Natural killer cell (primary cell): ENCODE results near the gene VWA5B2. TPM values are rescaled to one million over a fixed set of nuclear protein-coding genes. Genes with fewer than 3 reads are reported as not detected.

Experiments
- ATAC-seq, 3 donors: fragments of 150-1000 bp in 2 of 3; fragments of 200-7000 bp in 1 of 3; cut with Tn5 transposase; 1 replicate in 1 of 3; 2 replicates in 2 of 3; pipeline ENCODE4 v1.10.0; 2021; ENCODE audit warnings: mild to moderate bottlenecking in 2 of 3, moderate library complexity in 2 of 3
- DNase-seq, 2 donors: peaks; one replicate each; pipeline versions ENCODE4 v3.0.0 to v3.0.0-alpha.2; 2013 to 2021; ENCODE audit warnings: mixed read lengths in 1 of 2
- H3K27ac ChIP-seq: one replicate; pipeline ENCODE4 v1.5.1; 2013; ENCODE audit warnings: mild to moderate bottlenecking, low read length
- H3K27me3 ChIP-seq: one replicate; pipeline ENCODE4 v1.6.1; 2013; ENCODE audit warnings: low read length; ENCODE audit not compliant: control insufficient read depth, insufficient read depth
- H3K36me3 ChIP-seq: one replicate; pipeline ENCODE4 v1.6.1; 2013; ENCODE audit warnings: low read length; ENCODE audit not compliant: control insufficient read depth, insufficient read depth
- H3K4me1 ChIP-seq: one replicate; pipeline ENCODE4 v1.6.1; 2013; ENCODE audit warnings: low read length; ENCODE audit not compliant: control insufficient read depth, insufficient read depth
- H3K4me3 ChIP-seq: one replicate; pipeline ENCODE4 v1.5.1; 2013; ENCODE audit warnings: low read length
- H3K9me3 ChIP-seq: one replicate; pipeline ENCODE4 v1.6.1; 2013; ENCODE audit warnings: low read length; ENCODE audit not compliant: control insufficient read depth, insufficient read depth
- H3K27ac Mint-ChIP-seq, 2 donors: one replicate each; pipeline ENCODE4 v1.8.0; 2022; ENCODE audit warnings: mild to moderate bottlenecking in 2 of 2, mixed read lengths in 2 of 2, moderate library complexity in 1 of 2
- H3K27me3 Mint-ChIP-seq, 2 donors: one replicate each; pipeline ENCODE4 v1.8.0; 2022; ENCODE audit warnings: low read depth in 2 of 2, mixed read lengths in 2 of 2
- H3K36me3 Mint-ChIP-seq: one replicate; pipeline ENCODE4 v1.8.0; 2022; ENCODE audit warnings: mixed read lengths
- H3K4me1 Mint-ChIP-seq, 2 donors: one replicate each; pipeline ENCODE4 v1.8.0; 2022; ENCODE audit warnings: mixed read lengths in 2 of 2
- H3K4me3 Mint-ChIP-seq: one replicate; pipeline ENCODE4 v1.8.0; 2022; ENCODE audit warnings: mild to moderate bottlenecking, moderate library complexity, mixed read lengths
- H3K9me3 Mint-ChIP-seq, 2 donors: one replicate each; pipeline ENCODE4 v1.8.0; 2022; ENCODE audit warnings: mixed read lengths in 2 of 2
- WGBS: methylation state at CpG from one replicate; pipeline ENCODE4 v1.1.7; 2013; ENCODE audit warnings: missing lambda C conversion rate; ENCODE audit not compliant: insufficient coverage; 5-methylcytosine and 5-hydroxymethylcytosine counted together
- intact Hi-C: fragments of 100-400 bp; cut with micrococcal nuclease; formaldehyde crosslinking; loops from one replicate; pipeline ENCODE4 v1.14.2; 2022
- total RNA-seq, 4 donors: library from RNA; stranded (reverse); fragments of 120-200 nt in 1 of 4; gene quantifications; one replicate each; pipeline versions ENCODE4 v1.2.3 to v1.2.4, GENCODE V29; 2013 to 2022
- TF ChIP-seq, protein P1 (sequence below): fragments of 200-600 bp; IDR thresholded peaks from one replicate; pipeline ENCODE4 v1.8.0; 2022; ENCODE audit warnings: antibody characterized with exemption

Gene VWA5B2
- total RNA-seq, 3 donors from 2014 or later (not counting 1 experiment from before 2014, with no cell fraction given): 0.14 to 0.23 TPM; not detected in 1

DNA sequence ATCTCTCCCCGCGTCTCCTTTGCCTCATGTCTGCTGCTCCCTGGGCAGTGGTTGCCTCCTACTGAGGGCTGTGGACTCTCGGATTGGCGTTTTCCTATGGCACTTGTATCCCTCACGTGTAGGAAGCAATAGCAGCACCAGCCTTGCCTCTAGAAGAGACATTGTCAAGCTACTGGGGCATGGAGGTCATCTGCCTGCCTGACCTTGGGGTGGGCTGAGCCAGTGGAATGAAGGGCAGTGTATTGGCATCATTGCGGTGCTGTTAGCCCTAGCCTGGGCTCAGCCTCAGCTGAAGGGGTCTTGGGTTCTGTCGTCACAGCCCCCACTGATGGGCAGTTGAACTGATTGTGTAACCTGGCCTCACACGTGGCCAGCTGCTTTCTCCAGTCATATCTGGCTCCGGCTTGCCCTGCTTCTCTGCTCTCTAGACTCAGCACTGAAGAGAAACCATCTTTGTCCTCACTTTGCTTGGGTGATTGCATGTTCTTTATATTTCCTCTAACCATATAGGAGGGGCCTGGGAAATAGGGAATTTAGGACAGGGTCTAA is 35.3 kb upstream of the VWA5B2 start:
- Mint-ChIP-seq H3K27me3 (no peaks in the 10 kb centered on the region), H3K36me3 (peaks cover 17% of the 10 kb centered on the region), H3K27ac (no peak overlapping the region), H3K4me1 (no peaks in the 10 kb centered on the region), H3K4me3 (no peak overlapping the region), H3K9me3 (no peaks in the 10 kb centered on the region)
- no peak for DNase-seq
- H3K36me3 ChIP-seq: peaks cover 55% of the 10 kb centered on the region
- H3K27me3 ChIP-seq: no peaks in the 10 kb centered on the region
- intact Hi-C loops: no loop called here
- TF ChIP-seq, protein P1, sequence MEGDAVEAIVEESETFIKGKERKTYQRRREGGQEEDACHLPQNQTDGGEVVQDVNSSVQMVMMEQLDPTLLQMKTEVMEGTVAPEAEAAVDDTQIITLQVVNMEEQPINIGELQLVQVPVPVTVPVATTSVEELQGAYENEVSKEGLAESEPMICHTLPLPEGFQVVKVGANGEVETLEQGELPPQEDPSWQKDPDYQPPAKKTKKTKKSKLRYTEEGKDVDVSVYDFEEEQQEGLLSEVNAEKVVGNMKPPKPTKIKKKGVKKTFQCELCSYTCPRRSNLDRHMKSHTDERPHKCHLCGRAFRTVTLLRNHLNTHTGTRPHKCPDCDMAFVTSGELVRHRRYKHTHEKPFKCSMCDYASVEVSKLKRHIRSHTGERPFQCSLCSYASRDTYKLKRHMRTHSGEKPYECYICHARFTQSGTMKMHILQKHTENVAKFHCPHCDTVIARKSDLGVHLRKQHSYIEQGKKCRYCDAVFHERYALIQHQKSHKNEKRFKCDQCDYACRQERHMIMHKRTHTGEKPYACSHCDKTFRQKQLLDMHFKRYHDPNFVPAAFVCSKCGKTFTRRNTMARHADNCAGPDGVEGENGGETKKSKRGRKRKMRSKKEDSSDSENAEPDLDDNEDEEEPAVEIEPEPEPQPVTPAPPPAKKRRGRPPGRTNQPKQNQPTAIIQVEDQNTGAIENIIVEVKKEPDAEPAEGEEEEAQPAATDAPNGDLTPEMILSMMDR: no peak
- ATAC-seq: no peak
- WGBS: 97% methylated on average over 9 of the region's 9 CpGs
- H3K27ac ChIP-seq: no peak overlapping the region
- H3K9me3 ChIP-seq: no peaks in the 10 kb centered on the region
- no peak overlapping the region for H3K4me3 ChIP-seq
- H3K4me1 ChIP-seq: no peaks in the 10 kb centered on the region

GRCh38 chr3:184196536-184196935 is 32.8 kb upstream of the VWA5B2 start:
- Mint-ChIP-seq H3K27me3 (no peaks in the 10 kb centered on the region), H3K4me3 (no peak overlapping the region), H3K27ac (no peak overlapping the region), H3K4me1 (no peaks in the 10 kb centered on the region), H3K36me3 (peaks cover 8% of the 10 kb centered on the region), H3K9me3 (no peaks in the 10 kb centered on the region)
- WGBS: 96% methylated on average over 6 of the region's 6 CpGs
- Histone ChIP-seq H3K36me3 (peaks cover 33% of the 10 kb centered on the region), H3K27ac (no peak overlapping the region), H3K4me3 (no peak overlapping the region), H3K4me1 (no peaks in the 10 kb centered on the region), H3K9me3 (no peaks in the 10 kb centered on the region), H3K27me3 (no peaks in the 10 kb centered on the region)
- DNase-seq (no peak), ATAC-seq (no peak)
- intact Hi-C loops: no loop called here
- TF ChIP-seq, protein P1: no peak

- peaks cover 15% of the 10 kb centered on the region for H3K36me3 ChIP-seq
- intact Hi-C loops: no loop called here
- Mint-ChIP-seq H3K36me3 (peaks cover 8% of the 10 kb centered on the region), H3K4me3 (no peak overlapping the region), H3K27me3 (no peaks in the 10 kb centered on the region), H3K27ac (no peak overlapping the region), H3K4me1 (no peaks in the 10 kb centered on the region), H3K9me3 (no peaks in the 10 kb centered on the region)
- no peak overlapping the region for H3K4me3 ChIP-seq
- TF ChIP-seq, protein P1: no peak
- no peak for ATAC-seq
- no peak for DNase-seq
- no peaks in the 10 kb centered on the region for H3K27me3 ChIP-seq
- 94% methylated on average over 9 of the region's 9 CpGs for WGBS
- H3K9me3 ChIP-seq: no peaks in the 10 kb centered on the region
- no peak overlapping the region for H3K27ac ChIP-seq
- H3K4me1 ChIP-seq: no peaks in the 10 kb centered on the region
Observed at GRCh38 chr3:184198509-184198908, 30.9 kb upstream of the VWA5B2 start.

GRCh38 chr3:184200825-184201224 is 28.6 kb upstream of the VWA5B2 start:
- Mint-ChIP-seq H3K27ac (no peak overlapping the region), H3K9me3 (no peaks in the 10 kb centered on the region), H3K4me1 (no peaks in the 10 kb centered on the region), H3K27me3 (peaks cover 0 to 4% of the 10 kb centered on the region in 2 donors), H3K4me3 (no peak overlapping the region), H3K36me3 (no peaks in the 10 kb centered on the region)
- no peak for ATAC-seq
- H3K27me3 ChIP-seq: no peaks in the 10 kb centered on the region
- H3K36me3 ChIP-seq: no peaks in the 10 kb centered on the region
- H3K4me3 ChIP-seq: no peak overlapping the region
- no peak overlapping the region for H3K27ac ChIP-seq
- no peaks in the 10 kb centered on the region for H3K9me3 ChIP-seq
- intact Hi-C loops: no loop called here
- no peak for DNase-seq
- TF ChIP-seq, protein P1: no peak
- no peaks in the 10 kb centered on the region for H3K4me1 ChIP-seq
